GM12878 (cell line): ENCODE measurements around the gene SCD5. TPM values are rescaled to one million over a fixed set of nuclear protein-coding genes. Genes with fewer than 3 reads are reported as not detected.

Source experiments
- ATAC-seq: fragments of 200-7000 bp; cut with Tn5 transposase; 3 replicates; pipeline ENCODE4 v1.9.1; 2020; ENCODE audit warnings: mild to moderate bottlenecking, moderate library complexity
- BruUV-seq: library from RNA; stranded (reverse); fragments of 400-500 nt; replicated peaks from 2 replicates; lab custom pipeline; 2021; lab: Mats Ljungman, UMichigan
- CTCF ChIA-PET: fragments of 300-600 bp; sonication (Branson Sonifier 250); formaldehyde crosslinking; extraction: SDS; loops from one replicate; lab custom pipeline; 2021; ENCODE audit warnings: inconsistent platforms; lab: Yijun Ruan, JAX
- POLR2A ChIA-PET: fragments of 350-600 bp; formaldehyde crosslinking; extraction: SDS; loops from one replicate; lab custom pipeline; 2021; ENCODE audit warnings: inconsistent platforms; lab: Charles Lee
- RAD21 ChIA-PET: fragments of 300-600 bp; sonication (Branson Sonifier 250); formaldehyde crosslinking; loops from one replicate; lab custom pipeline; 2023; ENCODE audit warnings: antibody characterized with exemption; ENCODE audit not compliant: unreplicated experiment; lab: Charles Lee
- SMC1A ChIA-PET: fragments of 300-600 bp; sonication (Branson Sonifier 250); formaldehyde crosslinking; loops from one replicate; lab custom pipeline; 2023; ENCODE audit not compliant: unreplicated experiment, uncharacterized antibody; lab: Charles Lee
- DNase-seq: peaks from one replicate; pipeline ENCODE4 v3.0.0-alpha.2; 2011; ENCODE audit warnings: low read depth, low spot score
- FAIRE-seq: peaks from 3 replicates; lab custom pipeline; 2011; peaks lifted over from hg19 to GRCh38; lab: Jason Lieb, UNC
- H2AFZ ChIP-seq: 2 replicates; pipeline ENCODE4 v1.6.0; 2011; ENCODE audit warnings: low read depth, low read length, control low read depth; ENCODE audit not compliant: control insufficient read depth
- H3K27ac ChIP-seq: 2 replicates; pipeline ENCODE4 v1.5.1; 2011; ENCODE audit warnings: control low read depth; ENCODE audit not compliant: control insufficient read depth, insufficient read depth
- H3K27me3 ChIP-seq, 2 experiments: replicated peaks in 1 of 2; 2 replicates each; pipeline versions ENCODE4 v1.6.0 to v1.6.1; 2011; ENCODE audit warnings: low read length in 1 of 2; ENCODE audit not compliant: control insufficient read depth in 2 of 2, insufficient read depth in 2 of 2
- H3K36me3 ChIP-seq, 2 experiments: 2 replicates each; pipeline ENCODE4 v1.5.1; 2011; ENCODE audit warnings: low read length in 1 of 2; ENCODE audit not compliant: control insufficient read depth in 2 of 2, insufficient read depth in 2 of 2
- H3K4me1 ChIP-seq: 2 replicates; pipeline ENCODE4 v1.6.1; 2011; ENCODE audit warnings: mild to moderate bottlenecking, low read length, moderate library complexity, mixed read lengths; ENCODE audit not compliant: control insufficient read depth, insufficient read depth
- H3K4me2 ChIP-seq: 2 replicates; pipeline ENCODE4 v1.6.0; 2011; ENCODE audit warnings: control low read depth; ENCODE audit not compliant: control insufficient read depth, insufficient read depth
- H3K4me3 ChIP-seq: fragments of 200-600 bp; sonication (generic); 2 replicates; pipeline ENCODE4 v1.5.1; 2016
- H3K79me2 ChIP-seq: 2 replicates; pipeline ENCODE4 v1.6.0; 2011; ENCODE audit warnings: low read length; ENCODE audit not compliant: control insufficient read depth, insufficient read depth
- H3K9ac ChIP-seq: 2 replicates; pipeline ENCODE4 v1.8.0; 2011; ENCODE audit warnings: low read length, control low read depth, mixed read lengths; ENCODE audit not compliant: control insufficient read depth, insufficient read depth
- H3K9me3 ChIP-seq: replicated peaks from 3 replicates; pipeline ENCODE4 v1.5.1; 2011; ENCODE audit warnings: mild to moderate bottlenecking, low read length; ENCODE audit not compliant: control insufficient read depth, insufficient read depth
- H4K20me1 ChIP-seq: 2 replicates; pipeline ENCODE4 v1.6.0; 2011; ENCODE audit not compliant: control insufficient read depth, insufficient read depth
- BMI1 ChIP-seq: fragments of 450-650 bp; IDR thresholded peaks from 2 replicates; pipeline ENCODE4 v1.6.1; 2016; ENCODE audit warnings: mild to moderate bottlenecking, moderate library complexity, borderline replicate concordance
- CBX3 ChIP-seq: fragments of 200-600 bp; sonication (generic); IDR thresholded peaks from 2 replicates; pipeline ENCODE4 v1.6.1; 2016; ENCODE audit warnings: low read depth, borderline replicate concordance
- EED ChIP-seq: sonication (generic); IDR thresholded peaks from 2 replicates; pipeline ENCODE4 v1.6.1; 2016; ENCODE audit warnings: antibody characterized with exemption, low read depth
- ESRRA ChIP-seq: IDR thresholded peaks from 2 replicates; pipeline ENCODE4 v1.6.1; 2012; ENCODE audit warnings: mild to moderate bottlenecking, low read length, improper control_type of control experiment
- FOXK2 ChIP-seq: fragments of 450-650 bp; IDR thresholded peaks from 2 replicates; pipeline ENCODE4 v1.6.1; 2017; ENCODE audit warnings: mild to moderate bottlenecking, moderate library complexity
- HDGF ChIP-seq: fragments of 450-650 bp; IDR thresholded peaks from 2 replicates; pipeline ENCODE4 v1.6.1; 2016; ENCODE audit warnings: antibody characterized with exemption
- MYC ChIP-seq: IDR thresholded peaks from 2 replicates; pipeline ENCODE4 v1.6.1; 2011; ENCODE audit warnings: mild to moderate bottlenecking, low read length, moderate library complexity, inconsistent platforms; ENCODE audit not compliant: insufficient read depth, insufficient replicate concordance, insufficient read length, severe bottlenecking
- RAD51 ChIP-seq: fragments of 450-650 bp; IDR thresholded peaks from 2 replicates; pipeline ENCODE4 v1.6.1; 2016; ENCODE audit warnings: moderate library complexity, mild to moderate bottlenecking, inconsistent platforms
- SMAD1 ChIP-seq: fragments of 450-650 bp; IDR thresholded peaks from 2 replicates; pipeline ENCODE4 v1.6.1; 2018; ENCODE audit warnings: mild to moderate bottlenecking, low read depth; ENCODE audit not compliant: partially characterized antibody
- SPI1 ChIP-seq: IDR thresholded peaks from 2 replicates; pipeline ENCODE4 v1.6.1; 2011; ENCODE audit warnings: low read depth, mild to moderate bottlenecking, low read length, moderate library complexity, borderline replicate concordance; ENCODE audit not compliant: insufficient read depth
- TAF1 ChIP-seq: IDR thresholded peaks from 2 replicates; pipeline ENCODE4 v1.6.1; 2011; ENCODE audit warnings: mild to moderate bottlenecking, low read depth, low read length, borderline replicate concordance
- TCF7 ChIP-seq: IDR thresholded peaks from 2 replicates; pipeline ENCODE4 v1.6.1; 2014; ENCODE audit warnings: antibody characterized with exemption, borderline replicate concordance
- ZNF274 ChIP-seq: IDR thresholded peaks from one replicate; pipeline ENCODE4 v1.8.0; 2011; ENCODE audit not compliant: insufficient read length, insufficient read depth
- WGBS: methylation state at CpG from one replicate; pipeline ENCODE4 v1.1.6; 2016; ENCODE audit warnings: low lambda C conversion rate; ENCODE audit not compliant: insufficient replicate concordance, insufficient coverage; ENCODE audit errors: missing lambda C conversion rate; 5-methylcytosine and 5-hydroxymethylcytosine counted together
- in situ Hi-C: fragments of 300-500 bp; cut with MboI; formaldehyde crosslinking; loops from 9 replicates; pipeline ENCODE4 v1.14.3; 2018; ENCODE audit warnings: mixed read lengths
- intact Hi-C: fragments of 100-400 bp; cut with micrococcal nuclease; formaldehyde crosslinking; loops from one replicate; pipeline ENCODE4 v1.14.2; 2022; ENCODE audit not compliant: unreplicated experiment
- polyA plus RNA-seq, 11 experiments: library from polyadenylated mRNA; depleted of rRNA in 4 of 11; unstranded in 6 of 11; stranded (reverse) in 5 of 11; fragments of >200 nt; fragmentation: Nextera tagmentation in 4 of 11; fragmentation: Illumina TruSeq in 1 of 11; extraction: Ambion mirVana in 4 of 11; extraction: Trizol in 1 of 11; gene quantifications; 1 replicate in 1 of 11; 2 replicates in 10 of 11; pipeline versions ENCODE4 v1.2.1 to v1.2.3, GENCODE V29; 2011 to 2016; ENCODE audit warnings: inconsistent platforms in 2 of 11, missing spikeins in 2 of 11, low read depth in 1 of 11
- total RNA-seq, 4 experiments: library from RNA; depleted of rRNA in 3 of 4; stranded (reverse); fragments of >200 nt in 3 of 4; fragmentation: Illumina TruSeq in 1 of 4; extraction: Trizol in 1 of 4; gene quantifications; 2 replicates each; pipeline versions ENCODE4 v1.2.1 to v1.2.3, GENCODE V29; 2013 to 2021
- TF ChIP-seq, protein P1 (sequence below): IDR thresholded peaks from 2 replicates; pipeline ENCODE4 v1.6.1; 2012; ENCODE audit warnings: low read depth, low read length, improper control_type of control experiment
- TF ChIP-seq, protein P2 (sequence below): IDR thresholded peaks from 2 replicates; pipeline ENCODE4 v1.6.1; 2012; ENCODE audit warnings: low read length, inconsistent platforms
- TF ChIP-seq, protein P3 (sequence below): fragments of 450-650 bp; IDR thresholded peaks from 2 replicates; pipeline ENCODE4 v1.6.1; 2017; ENCODE audit warnings: mild to moderate bottlenecking, moderate library complexity
- TF ChIP-seq, protein P4 (sequence below): fragments of 450-650 bp; IDR thresholded peaks from 2 replicates; pipeline ENCODE4 v1.6.1; 2017; ENCODE audit warnings: low read depth, mild to moderate bottlenecking, moderate library complexity

The SCD5 gene
- total and polyA plus RNA-seq, 10 of the 15 experiments (the other 5 are each of a cell fraction or from before 2014, with no cell fraction given): 2.4 to 15.0 (median 4.2) TPM

DNA sequence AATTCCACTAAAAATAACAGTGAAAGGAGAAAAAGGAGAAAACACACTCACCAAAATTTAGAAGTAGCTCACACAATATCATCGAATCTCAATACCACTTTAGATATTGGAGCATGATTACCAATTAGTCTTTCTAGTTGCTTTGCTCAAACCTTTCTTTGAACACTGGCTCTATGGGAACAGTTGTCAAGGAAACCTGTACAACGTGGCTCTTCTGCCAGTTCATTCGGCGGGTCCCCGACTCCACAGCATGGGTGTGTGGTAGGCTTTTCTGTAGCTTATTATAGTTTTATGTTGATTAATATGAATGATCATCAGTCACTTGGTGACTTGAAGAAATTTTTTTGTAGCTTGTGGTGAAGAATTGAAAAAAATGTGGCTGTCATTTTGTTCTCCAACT lies 186.6 kb downstream of the SCD5 start (continued):
- TF ChIP-seq ZNF274 (no peak), SPI1 (no peak), TCF7 (no peak), ESRRA (no peak), RAD51 (no peak)
- TF ChIP-seq, protein P1, sequence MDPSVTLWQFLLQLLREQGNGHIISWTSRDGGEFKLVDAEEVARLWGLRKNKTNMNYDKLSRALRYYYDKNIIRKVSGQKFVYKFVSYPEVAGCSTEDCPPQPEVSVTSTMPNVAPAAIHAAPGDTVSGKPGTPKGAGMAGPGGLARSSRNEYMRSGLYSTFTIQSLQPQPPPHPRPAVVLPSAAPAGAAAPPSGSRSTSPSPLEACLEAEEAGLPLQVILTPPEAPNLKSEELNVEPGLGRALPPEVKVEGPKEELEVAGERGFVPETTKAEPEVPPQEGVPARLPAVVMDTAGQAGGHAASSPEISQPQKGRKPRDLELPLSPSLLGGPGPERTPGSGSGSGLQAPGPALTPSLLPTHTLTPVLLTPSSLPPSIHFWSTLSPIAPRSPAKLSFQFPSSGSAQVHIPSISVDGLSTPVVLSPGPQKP: no peak
- TF ChIP-seq, protein P2, sequence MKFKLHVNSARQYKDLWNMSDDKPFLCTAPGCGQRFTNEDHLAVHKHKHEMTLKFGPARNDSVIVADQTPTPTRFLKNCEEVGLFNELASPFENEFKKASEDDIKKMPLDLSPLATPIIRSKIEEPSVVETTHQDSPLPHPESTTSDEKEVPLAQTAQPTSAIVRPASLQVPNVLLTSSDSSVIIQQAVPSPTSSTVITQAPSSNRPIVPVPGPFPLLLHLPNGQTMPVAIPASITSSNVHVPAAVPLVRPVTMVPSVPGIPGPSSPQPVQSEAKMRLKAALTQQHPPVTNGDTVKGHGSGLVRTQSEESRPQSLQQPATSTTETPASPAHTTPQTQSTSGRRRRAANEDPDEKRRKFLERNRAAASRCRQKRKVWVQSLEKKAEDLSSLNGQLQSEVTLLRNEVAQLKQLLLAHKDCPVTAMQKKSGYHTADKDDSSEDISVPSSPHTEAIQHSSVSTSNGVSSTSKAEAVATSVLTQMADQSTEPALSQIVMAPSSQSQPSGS: no peak

DNA sequence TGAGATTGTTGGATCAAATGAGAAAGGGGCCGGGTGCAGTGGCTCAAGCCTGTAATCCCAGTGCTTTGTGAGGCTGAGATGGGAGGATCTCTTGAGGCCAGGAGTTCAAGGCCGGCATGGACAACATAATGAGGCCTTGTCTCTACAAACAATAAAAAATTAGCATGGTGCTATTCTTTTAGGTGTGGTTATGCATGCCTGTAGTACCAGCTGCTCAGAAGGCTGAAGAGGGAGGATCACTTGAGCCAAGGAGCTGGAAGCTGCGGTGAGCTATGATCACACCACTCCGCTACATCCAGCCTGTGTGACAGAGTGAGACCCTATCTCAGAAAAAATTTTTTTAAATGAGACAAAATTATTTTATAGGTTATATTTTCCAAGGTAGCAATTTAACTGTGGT lies 187.1 kb downstream of the SCD5 start:
- BruUV-seq: no TSS peak
- in situ Hi-C loops: no loop called here
- Histone ChIP-seq H3K9ac (no peak overlapping the region), H3K9me3 (no peaks in the 10 kb centered on the region), H3K27me3 (peaks cover 0 to 5% of the 10 kb centered on the region in 2 experiments; a peak in 2 of 4 replicates), H3K36me3 (no peaks in the 10 kb centered on the region), H3K4me2 (no peak overlapping the region), H4K20me1 (no peaks in the 10 kb centered on the region), H3K79me2 (no peaks in the 10 kb centered on the region), H2AFZ (no peak overlapping the region), H3K4me1 (no peaks in the 10 kb centered on the region), H3K27ac (no peak overlapping the region), H3K4me3 (no peak overlapping the region)
- ChIA-PET RAD21 (no interaction called here), CTCF (no interaction called here), POLR2A (no interaction called here), SMC1A (no interaction called here)
- ATAC-seq (no peak), DNase-seq (no peak), FAIRE-seq (no peak)
- WGBS: 40% methylated on average over 4 of the region's 4 CpGs
- intact Hi-C loops: no loop called here
- TF ChIP-seq, protein P3, sequence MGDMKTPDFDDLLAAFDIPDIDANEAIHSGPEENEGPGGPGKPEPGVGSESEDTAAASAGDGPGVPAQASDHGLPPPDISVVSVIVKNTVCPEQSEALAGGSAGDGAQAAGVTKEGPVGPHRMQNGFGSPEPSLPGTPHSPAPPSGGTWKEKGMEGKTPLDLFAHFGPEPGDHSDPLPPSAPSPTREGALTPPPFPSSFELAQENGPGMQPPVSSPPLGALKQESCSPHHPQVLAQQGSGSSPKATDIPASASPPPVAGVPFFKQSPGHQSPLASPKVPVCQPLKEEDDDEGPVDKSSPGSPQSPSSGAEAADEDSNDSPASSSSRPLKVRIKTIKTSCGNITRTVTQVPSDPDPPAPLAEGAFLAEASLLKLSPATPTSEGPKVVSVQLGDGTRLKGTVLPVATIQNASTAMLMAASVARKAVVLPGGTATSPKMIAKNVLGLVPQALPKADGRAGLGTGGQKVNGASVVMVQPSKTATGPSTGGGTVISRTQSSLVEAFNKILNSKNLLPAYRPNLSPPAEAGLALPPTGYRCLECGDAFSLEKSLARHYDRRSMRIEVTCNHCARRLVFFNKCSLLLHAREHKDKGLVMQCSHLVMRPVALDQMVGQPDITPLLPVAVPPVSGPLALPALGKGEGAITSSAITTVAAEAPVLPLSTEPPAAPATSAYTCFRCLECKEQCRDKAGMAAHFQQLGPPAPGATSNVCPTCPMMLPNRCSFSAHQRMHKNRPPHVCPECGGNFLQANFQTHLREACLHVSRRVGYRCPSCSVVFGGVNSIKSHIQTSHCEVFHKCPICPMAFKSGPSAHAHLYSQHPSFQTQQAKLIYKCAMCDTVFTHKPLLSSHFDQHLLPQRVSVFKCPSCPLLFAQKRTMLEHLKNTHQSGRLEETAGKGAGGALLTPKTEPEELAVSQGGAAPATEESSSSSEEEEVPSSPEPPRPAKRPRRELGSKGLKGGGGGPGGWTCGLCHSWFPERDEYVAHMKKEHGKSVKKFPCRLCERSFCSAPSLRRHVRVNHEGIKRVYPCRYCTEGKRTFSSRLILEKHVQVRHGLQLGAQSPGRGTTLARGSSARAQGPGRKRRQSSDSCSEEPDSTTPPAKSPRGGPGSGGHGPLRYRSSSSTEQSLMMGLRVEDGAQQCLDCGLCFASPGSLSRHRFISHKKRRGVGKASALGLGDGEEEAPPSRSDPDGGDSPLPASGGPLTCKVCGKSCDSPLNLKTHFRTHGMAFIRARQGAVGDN: no peak
- TF ChIP-seq, protein P4, sequence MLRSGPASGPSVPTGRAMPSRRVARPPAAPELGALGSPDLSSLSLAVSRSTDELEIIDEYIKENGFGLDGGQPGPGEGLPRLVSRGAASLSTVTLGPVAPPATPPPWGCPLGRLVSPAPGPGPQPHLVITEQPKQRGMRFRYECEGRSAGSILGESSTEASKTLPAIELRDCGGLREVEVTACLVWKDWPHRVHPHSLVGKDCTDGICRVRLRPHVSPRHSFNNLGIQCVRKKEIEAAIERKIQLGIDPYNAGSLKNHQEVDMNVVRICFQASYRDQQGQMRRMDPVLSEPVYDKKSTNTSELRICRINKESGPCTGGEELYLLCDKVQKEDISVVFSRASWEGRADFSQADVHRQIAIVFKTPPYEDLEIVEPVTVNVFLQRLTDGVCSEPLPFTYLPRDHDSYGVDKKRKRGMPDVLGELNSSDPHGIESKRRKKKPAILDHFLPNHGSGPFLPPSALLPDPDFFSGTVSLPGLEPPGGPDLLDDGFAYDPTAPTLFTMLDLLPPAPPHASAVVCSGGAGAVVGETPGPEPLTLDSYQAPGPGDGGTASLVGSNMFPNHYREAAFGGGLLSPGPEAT: no peak
- no peak for TF ChIP-seq BMI1
- no peak for TF ChIP-seq TAF1
- TF ChIP-seq CBX3: no peak
- no peak for TF ChIP-seq ZNF274
- no peak for TF ChIP-seq SMAD1
- no peak for TF ChIP-seq FOXK2
- TF ChIP-seq MYC: no peak
- TF ChIP-seq EED: no peak
- TF ChIP-seq HDGF: no peak
